GM18517 (cell line): ENCODE data around the gene COX4I1.
A peak's percentile ranks its signal among the peaks of the same experiment; 100 is the strongest.

ENCODE experiments used
- ATAC-seq: cut with Tn5 transposase; IDR thresholded peaks from one replicate; pipeline ENCODE4 v1.9.1; 2021; ENCODE audit warnings: mild to moderate bottlenecking, moderate library complexity; ENCODE audit not compliant: unreplicated experiment

The COX4I1 gene

DNA sequence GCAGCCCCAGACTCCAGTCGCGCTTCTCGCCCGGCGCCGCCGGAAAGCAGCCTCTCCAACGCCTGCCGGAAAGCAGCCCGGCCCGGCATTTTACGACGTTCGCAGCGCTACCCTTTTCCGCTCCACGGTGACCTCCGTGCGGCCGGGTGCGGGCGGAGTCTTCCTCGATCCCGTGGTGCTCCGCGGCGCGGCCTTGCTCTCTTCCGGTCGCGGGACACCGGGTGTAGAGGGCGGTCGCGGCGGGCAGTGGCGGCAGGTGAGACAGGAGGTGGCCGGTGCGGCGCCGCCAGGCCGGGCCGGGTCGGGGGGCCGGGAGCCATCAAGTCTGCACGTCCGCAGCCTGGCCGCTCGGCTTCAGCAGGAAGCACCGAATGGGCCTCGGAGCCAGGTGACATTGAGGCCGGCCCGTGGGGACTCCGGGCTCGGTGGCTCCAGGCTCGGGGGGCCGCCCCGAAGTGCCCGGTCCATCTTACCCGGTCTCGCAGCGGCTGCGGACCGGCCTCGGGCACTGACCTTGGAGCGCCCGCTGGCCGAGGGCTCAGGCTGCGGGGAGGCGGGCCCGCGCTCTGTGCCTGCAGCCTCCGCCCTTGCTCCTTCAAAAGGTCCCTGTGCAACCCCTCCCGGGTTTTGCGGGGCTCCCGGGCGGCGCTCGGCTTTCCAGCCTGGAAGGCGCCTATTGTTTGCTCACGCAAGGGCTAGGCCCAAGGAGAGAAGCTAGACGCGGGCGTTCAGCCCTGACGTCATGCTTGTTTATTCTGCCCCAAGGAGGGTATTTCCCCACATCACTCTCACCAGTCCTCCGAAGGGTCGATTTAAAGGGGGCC lies at the start of gene COX4I1, which contains the start of gene EMC8:
TSS of gene COX4I1 (plus strand) at position 199 of the 824 bp plus-strand sequence. CDS start 1,511 bp downstream, outside the sequence.
TSS of gene EMC8 (minus strand) at position 48 of the 824 bp plus-strand sequence. CDS start 249 bp downstream, outside the sequence.
- ATAC-seq = peak; percentile 73

DNA sequence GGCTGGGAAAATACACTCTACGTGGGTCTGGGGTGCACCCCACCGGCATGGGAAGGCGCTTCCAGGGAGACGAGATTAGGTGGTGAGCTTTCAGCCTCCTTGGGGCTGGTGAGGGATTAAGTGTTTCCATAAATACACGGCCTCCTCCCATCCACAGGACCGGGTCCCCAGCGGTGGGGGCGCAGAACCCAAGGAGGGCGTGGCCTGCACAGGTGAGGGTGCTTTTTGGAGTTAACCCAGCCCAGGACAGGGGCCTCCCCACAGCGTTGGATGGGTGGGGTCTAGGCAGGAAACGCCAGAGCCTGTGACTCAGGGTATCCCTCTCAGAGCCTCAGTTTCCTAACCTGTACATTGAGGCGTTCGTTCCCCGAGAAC lies 49.7 kb upstream of the COX4I1 start:
- ATAC-seq = no peak

DNA sequence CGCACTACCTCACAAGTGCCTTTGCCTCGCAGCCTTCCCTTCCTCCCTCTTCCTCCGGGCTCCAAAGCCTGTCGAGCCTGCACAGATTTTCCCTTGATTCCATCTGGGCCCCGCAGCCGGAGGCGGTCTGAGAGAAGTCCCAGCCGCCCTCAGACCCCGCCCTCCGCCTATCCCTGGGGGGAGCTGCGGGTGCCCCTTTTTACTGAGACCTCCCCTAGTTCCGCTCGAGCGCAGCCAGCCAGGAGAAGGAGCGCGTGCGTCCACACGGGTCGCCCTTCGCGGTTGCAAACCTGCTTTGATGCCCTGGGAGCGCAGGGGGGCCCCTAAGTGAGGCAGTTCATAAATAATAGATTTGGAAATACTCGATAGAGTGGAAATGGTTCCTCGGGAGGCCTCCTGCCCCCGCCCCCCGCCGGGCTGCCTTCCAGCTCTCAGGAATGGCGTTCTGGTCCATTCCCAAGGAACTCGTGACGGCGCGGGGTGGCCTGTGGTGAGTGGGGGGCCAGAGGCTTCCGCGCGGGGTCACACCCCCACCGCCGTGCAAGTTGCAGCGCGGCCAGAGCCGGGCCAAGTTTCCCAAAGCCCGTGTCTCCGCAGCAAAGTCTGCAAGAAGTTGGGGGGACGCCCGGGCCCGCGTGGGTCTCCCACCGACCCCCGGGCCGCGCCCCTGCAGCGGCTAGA lies 49.2 kb upstream of the COX4I1 start:
- no peak for ATAC-seq

DNA sequence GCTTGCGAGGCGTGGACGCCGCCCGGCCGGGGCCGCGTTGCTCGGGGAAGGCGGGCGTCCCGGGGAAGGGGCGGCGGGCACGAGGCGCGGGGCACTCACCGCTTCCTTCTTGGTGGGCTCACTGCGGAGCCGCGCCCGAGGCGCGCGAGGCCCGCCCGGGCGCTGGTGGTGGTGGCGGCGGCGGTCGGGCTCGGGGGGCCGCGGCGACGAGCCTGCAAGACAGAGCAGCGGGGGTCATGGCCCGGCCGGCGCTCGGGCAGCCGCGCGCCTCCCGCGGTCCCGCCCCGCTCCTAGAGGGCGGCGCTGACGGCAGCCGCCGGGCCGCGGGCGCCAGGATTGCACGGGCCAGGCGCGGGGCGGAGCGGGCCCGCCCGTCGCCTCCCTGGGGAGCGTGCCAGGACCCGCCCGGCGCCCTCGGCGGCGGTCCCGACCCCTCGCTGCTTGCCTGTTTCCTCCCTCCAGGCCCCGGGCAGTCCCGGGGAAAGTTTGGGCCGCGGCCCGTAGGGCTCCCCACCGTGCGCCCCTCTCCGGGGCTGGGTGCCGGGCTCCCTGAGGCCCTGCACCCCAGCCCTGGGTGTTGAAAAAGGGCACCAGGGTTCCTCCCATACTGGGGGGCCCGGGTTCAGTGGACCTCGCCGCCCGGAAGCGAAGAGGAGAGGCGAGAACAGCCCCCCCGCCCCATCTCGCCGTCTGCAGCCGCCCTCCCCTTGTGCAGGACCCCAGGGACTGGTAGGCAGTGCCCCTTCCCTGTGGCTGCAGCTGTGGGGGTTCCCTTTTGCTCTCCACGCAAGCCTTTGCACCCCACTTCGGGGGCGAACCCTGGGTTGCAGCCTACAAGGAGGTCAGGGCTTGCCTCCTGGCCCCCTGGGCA lies 48.4 kb upstream of the COX4I1 start, which contains the start of gene C16orf74:
TSS of gene C16orf74 (minus strand) at position 270 of the 871 bp plus-strand sequence. CDS start 15,879 bp downstream, outside the sequence.
- ATAC-seq = no peak

DNA sequence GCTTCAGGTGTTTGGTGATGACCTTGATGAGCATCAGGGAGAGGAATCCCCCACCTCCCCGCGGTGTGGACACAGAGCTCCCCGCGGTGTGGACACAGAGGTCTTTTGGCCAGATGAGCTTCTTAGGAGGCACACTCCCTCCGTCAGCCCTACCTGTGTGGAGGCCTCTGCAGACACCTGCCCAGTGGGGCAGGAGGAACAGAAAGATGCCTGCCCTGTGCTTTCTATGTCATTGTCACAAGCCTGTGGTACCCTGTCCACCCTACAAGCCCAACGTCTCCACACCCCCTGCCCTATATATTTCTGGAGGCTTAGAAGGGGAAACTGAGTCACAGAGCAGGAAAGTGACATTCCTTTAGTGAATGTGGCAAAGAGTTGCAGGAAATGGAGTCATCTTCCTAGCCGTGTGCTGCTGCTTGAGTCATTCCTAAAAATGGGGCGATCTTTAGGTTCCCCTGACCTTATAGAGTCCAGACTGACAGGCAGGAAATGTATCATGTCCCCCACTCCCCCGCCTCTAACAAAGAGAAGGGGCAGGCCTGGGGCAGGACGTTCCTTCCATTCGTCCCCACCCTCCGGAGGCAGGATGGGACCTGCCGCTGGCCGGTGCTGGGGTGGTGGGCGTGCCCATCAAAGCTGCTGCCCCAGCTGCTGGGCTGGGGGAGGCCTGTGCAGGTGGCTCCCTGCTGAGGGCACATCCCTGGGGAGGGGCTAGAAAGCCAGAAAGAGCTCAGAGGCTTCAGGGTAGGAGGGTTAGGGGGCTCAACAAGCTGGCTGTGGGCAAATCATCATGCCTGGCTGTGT lies 47.6 kb upstream of the COX4I1 start:
- ATAC-seq = no peak

DNA sequence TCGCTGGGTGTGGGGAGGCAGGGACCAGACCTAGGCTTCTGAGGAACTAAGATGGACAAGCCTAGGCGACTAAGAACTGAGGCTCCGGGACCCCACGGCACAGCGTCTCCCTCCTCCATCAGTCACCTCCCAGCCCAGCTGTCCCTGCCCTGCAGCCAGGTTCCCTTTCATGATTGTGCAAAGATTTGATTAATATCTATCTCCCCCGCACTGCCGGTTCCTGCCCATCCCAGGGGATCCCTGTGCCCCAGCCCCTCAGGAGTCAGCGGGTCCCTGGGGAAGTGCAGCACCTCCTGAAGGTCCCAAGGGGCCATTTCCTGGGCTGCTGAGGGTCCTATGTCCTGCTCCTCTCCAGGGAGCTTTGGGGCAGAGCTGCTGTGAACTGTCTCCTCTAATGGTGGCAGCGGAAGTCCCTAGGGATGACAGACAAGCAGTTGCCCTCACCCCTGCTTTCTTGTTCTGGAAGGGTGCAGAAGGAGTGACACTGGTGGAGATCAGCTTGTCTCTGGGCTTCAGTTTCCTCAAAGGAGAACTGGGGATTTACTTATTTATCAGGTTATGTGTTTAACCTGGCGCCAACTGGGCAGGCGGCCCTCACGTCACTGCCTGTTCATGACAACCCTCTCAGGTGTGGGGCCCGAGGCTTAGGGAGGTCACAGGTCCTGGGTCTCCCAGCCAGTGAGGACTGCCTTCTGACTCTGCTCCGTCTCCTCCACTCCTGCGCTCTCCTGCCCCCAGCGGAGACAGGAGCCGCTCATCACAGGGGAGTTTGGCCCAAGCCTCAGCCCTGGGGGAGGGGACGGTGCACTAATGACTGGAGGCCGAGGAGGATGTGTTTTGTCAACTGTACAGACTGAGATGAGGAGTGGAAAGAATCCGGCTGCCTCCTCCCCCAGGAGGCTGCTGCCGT lies 46.7 kb upstream of the COX4I1 start:
- ATAC-seq = no peak

DNA sequence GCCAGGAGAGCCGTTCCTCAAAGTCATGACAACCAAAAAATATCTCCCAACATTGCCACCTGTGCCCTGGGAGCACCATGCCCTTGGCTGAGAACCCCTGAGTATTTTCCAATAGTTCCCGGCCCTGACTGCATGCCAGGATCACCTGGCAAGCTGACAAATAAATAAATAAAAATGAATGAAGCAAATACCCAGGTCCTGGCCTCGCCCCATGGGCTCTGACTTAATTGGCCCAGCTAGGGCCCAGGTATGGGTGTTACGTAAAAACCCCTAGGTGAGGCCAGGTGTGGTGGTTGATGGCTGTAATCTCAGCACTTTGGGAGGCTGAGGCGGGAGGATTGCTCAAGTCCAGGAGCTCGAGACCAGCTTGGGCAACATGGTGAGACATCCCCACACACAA lies 45.9 kb upstream of the COX4I1 start:
- ATAC-seq = no peak

DNA sequence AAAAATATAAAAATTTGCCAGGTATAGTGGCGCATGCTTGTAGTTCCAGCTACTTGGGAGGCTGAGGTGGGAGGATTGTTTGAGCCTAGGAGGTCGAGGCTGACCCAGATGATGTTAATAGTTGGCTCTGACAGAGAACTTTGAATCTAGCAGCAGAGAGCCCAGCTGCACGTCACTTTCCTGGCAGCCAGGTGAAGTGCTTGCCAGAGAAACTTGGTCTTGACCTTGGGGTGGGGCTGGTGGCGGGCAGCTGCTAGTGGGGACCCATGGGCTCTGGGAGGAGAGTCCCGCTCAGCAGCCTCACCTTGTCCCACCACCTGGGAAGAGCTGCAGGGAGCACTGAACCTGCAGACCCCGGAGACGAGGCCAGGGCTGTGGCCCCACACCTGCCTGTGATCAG lies 45.5 kb upstream of the COX4I1 start:
- ATAC-seq = no peak

DNA sequence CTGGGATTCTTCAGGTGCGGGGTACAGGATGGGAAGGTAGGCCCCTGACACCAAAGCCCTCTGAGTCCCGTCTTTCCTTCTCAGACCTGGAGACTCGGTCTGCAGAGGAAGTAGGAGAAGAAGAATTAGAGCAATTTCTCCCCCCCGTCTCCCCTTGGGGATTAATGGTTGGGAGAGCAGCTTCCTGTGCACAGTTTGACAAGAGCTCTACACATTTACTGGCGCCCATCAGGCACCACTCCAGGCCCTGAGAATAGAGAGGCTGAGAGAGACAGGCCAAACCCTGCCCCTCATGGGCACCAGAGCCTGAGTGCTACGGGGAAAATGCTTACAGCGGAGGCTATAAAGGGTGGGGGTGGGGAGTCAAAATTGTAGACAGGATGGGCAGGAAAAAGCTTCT lies 45.1 kb upstream of the COX4I1 start:
- ATAC-seq = no peak

DNA sequence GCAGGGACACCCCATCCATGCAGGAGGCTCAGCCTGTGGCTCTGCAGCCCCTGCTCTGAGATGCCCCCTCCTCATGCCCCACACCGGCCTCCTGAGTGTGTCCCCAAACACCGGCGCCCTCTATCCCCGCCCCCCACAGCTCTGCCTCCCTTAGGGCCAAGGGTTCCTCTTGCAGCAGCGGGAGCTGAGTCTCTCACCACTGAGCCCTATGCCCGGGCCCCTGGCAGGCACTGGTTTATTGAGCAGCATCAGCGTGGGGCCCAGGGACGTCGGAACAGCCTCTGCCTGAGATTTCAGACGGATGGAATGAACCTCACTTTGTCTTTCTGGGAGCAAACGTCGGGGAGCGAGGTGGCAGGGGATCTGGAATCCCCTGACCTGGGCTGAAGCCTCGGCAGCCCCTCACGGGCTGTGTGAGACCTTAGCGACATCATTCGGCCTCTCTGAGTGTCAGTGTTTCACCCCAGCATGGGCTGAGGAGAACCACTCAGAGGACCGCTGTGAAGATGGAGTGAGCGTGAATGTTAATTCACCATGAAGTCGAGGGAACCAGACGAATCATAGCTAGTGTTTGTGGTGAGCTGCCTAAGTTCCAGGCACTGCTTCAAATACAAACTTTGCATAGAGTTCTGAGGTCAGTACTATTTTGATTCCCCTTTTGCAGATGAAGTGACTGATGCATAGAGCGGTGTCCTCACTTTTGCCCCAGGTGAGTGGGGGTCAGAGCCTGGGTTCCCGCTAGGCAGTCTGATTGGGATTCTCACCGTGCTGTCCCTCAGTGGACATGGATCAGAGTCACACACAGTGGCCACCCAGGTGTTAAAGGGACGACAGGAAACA lies 43.3 kb upstream of the COX4I1 start:
- ATAC-seq = peak; percentile 44

DNA sequence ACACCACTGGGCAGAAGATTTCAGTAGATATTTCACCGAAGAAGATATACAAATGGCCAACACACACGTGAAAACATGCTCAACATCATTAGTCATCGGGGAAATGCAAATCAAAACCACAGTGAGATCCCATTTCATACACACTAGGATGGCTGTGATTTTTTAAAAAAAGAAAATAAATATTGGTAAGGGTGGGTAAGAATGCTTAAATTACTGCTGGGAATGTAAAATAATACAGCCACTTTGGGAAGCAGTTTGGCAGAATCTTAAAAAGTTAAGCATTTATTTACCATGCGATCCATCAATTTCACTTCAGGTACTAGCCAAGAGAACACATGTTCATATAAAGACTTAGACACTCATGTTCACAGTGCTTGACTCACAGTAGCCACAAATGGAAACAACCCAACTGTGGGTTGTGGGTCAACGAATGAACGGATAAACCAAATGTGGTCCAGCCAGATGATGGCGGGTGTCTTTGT lies 42.1 kb upstream of the COX4I1 start:
- peak; percentile 43 for ATAC-seq

DNA sequence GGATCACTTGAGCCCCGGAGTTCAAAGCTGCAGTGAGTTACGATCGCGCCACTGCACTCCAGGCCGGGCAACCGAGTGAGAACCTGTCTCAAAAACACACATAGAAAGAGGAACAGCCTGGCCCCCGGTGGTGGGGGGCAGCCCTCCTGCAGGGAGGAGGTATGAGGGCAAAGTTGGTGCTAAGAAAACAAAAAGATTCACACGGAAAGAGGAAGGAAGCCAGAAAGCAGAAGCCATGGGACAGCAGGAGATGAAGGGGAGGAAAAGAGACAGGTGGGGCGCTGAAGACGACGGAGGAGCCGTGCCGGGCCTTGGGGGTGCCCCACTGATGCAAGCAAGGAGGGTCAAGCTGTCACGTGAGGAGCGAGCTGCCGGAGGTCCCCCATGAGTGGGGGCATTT lies 40.4 kb upstream of the COX4I1 start:
- no peak for ATAC-seq

DNA sequence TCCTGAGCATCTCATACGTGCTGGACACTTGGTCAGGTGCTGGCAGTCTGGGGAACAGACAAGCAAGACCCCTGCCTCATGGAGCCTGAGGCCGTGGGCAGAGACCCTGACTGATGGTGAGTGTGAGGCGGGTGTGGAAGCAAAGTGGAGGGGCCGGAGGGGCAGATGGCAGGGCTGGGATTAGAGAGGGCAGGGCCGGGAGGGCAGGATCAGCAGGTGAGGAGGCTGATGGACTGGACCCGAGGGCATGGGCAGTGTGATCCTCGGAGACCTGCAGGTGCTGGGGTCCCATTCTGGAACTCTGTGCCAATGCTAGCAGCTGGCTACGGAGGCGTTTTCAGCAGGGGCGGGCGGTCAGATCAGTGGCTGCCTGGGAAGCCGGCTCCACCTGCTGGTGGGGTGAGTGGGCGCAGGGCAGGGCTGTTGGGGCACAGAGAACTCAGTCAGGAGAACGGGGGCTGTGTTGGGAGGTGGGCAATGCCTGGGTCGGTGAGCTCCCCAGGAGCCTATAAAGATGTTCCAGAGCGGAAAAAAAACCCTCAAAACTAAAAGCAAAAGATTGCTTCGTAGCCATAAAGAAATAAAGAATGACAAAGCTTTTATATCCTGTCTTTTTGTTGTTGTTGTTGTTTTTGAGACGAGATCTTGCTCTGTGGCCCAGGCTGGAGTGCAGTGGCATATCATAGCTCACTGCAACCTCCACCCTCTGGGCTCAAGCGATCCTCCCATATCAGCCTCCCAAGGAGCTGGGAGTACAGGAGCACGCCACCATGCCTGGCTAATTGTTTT lies 39.7 kb upstream of the COX4I1 start:
- no peak for ATAC-seq

DNA sequence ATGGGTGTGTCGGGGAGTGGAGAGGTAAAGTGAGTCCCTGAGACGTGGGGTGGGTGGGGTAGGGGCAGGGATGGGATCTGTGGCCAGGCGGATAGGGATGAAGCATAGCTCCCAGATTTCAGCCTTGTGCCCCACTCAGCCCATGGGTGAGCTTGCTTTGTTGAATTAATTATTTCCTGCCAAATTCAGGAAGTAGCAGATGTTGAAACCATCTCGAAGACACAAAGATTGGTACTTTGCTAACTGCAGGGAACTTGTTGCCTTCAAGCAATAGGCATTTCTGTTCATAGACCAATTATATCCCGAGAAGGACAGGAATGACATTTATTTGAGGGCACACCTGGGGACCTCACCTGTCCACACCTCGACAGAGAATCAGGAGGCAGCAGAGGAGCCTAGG lies 37.6 kb upstream of the COX4I1 start:
- ATAC-seq = no peak

DNA sequence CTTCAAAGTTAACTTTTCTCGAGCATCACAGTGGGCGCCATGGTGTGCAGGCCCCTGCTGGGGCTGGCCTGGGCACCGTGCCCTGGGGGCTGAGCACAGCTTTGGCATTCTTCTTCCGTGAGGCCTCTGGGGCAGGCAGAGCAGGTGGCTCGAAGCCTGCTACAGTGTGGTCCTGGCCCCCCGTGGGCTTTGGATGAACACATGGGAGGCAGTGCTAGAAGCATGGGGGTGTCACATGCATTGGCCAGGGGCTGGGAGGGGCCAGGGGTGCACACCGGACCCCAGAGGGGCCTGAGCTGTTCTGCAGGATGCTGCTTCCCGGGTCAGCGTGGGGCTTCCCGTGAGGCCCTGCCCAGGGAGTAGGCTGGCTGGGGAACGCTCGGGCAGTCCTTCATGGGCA lies 36.5 kb upstream of the COX4I1 start:
- no peak for ATAC-seq

DNA sequence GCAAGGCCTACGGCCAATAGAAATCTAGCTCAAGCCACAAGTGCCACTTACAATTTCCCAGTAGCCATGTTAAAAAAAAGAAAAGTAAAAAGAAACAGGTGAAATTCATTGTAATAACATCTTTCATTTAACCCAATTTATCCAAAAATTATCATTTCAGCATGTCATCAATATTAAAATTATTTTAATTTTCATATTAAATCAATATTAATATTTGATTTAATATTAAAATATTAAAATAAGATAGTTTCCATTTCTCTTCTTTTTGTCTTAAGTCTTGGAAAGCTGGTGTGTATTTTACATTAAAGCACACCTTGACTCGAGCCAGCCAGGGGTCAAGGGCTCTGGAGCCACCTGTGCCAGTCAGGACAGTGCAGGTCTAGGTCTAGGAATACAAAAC lies 35.9 kb upstream of the COX4I1 start:
- ATAC-seq = no peak

DNA sequence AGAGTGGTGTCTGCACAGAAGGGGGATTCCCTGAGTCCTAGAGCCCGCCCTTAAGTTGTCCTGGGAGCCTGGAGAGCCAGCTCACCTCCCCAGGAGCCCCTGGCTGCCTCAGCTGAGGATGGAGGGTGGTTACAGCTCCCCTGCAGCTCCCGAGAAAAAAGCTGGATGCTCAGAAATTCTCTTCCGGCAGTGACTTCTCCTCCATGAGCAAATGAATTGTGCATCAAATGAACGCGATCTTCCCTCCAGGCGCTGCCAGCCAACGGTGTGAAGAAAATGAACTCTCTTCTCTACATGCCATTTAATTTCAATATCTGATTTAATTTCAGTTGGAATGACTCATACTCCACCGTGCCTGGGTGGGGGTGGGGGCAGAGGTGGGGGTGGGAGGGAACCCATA lies 34.3 kb upstream of the COX4I1 start:
- ATAC-seq = no peak
